Suprapubic skin (tissue), 4 donors: Measurements from ENCODE around the gene HYAL3. TPM values are rescaled to one million over a fixed set of nuclear protein-coding genes. Genes with fewer than 3 reads are reported as not detected.
"Not testable (repeated sequence)": the region's sequence is repeated elsewhere in the genome, so short reads cannot be mapped to it uniquely, and the experiment has no call there.

Experiments used
- DNase-seq, 2 donors: peaks; one replicate each; pipeline ENCODE4 v3.0.0-alpha.2; 2019; ENCODE audit warnings: low spot score in 2 of 2
- H3K27ac ChIP-seq: fragments of 200-600 bp; sonication (generic); one replicate; pipeline ENCODE4 v1.5.1; 2019
- H3K27me3 ChIP-seq: fragments of 200-600 bp; sonication (generic); one replicate; pipeline ENCODE4 v1.5.1; 2019
- H3K36me3 ChIP-seq: fragments of 200-600 bp; sonication (generic); one replicate; pipeline ENCODE4 v1.5.1; 2019
- H3K4me1 ChIP-seq: fragments of 200-600 bp; sonication (generic); one replicate; pipeline ENCODE4 v1.5.1; 2019
- H3K4me3 ChIP-seq: fragments of 200-600 bp; sonication (generic); one replicate; pipeline ENCODE4 v1.5.1; 2019; ENCODE audit warnings: mild to moderate bottlenecking
- H3K9me3 ChIP-seq: fragments of 200-600 bp; sonication (generic); one replicate; pipeline ENCODE4 v1.5.1; 2019
- EP300 ChIP-seq: sonication (generic); formaldehyde crosslinking; IDR thresholded peaks from one replicate; pipeline ENCODE4 v1.6.1; 2017; ENCODE audit warnings: antibody characterized with exemption
- POLR2A ChIP-seq, 2 donors: fragments of 450-650 bp; IDR thresholded peaks; one replicate each; pipeline ENCODE4 v1.6.1; 2017; ENCODE audit warnings: antibody characterized with exemption in 2 of 2, mild to moderate bottlenecking in 2 of 2, moderate library complexity in 2 of 2
- POLR2AphosphoS5 ChIP-seq, 3 donors: sonication (generic); formaldehyde crosslinking; IDR thresholded peaks; one replicate each; pipeline ENCODE4 v1.6.1; 2017; ENCODE audit warnings: antibody characterized with exemption in 3 of 3
- WGBS: methylation state at CpG from one replicate; pipeline ENCODE4 v1.1.5; 2018; 5-methylcytosine and 5-hydroxymethylcytosine counted together
- total RNA-seq, 4 donors: library from RNA; depleted of rRNA; stranded (reverse); fragments of >200 nt; gene quantifications; one replicate each; pipeline ENCODE4 v1.1.0, GENCODE V29; 2016
- TF ChIP-seq, protein P1 (sequence below), 2 donors: fragments of 200-600 bp in 1 of 2; fragments of 450-650 bp in 1 of 2; sonication (generic) in 1 of 2; IDR thresholded peaks; one replicate each; pipeline ENCODE4 v1.5.1; 2016 to 2019; ENCODE audit warnings: antibody characterized with exemption in 2 of 2, mild to moderate bottlenecking in 1 of 2, moderate library complexity in 1 of 2

The HYAL3 gene
- total RNA-seq, 4 donors from 2014 or later = 2.5 to 7.8 (median 6.1) TPM

DNA sequence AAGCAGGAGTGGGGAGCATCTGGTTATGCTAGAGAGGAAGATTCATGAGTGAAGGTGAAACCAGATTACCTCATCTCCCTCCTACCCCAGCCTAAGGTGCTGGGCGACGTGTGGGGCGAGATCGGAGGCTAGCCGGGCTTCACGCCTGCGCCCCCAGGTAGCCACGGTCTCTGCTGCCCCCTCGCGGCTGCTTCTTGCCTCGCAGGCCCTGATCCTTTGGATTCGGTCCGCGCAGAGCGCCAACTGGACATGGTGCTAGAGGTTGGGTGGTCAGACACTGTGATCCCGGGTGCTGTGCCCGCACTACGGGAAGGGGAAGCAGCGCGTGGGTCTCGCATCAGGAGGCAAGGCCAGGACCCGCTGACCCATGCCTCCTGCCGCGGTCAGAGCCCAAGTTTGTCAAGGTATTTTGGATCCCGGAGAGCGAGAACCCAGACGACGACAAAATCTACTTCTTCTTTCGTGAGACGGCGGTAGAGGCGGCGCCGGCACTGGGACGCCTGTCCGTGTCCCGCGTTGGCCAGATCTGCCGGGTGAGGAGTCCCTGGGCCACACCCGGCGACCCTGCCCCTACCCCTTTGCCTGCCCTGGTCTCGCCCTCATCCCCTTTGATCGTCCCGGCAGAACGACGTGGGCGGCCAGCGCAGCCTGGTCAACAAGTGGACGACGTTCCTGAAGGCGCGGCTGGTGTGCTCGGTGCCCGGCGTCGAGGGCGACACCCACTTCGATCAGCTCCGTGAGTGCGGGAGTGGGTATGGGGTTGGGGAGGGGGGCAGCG lies 26.1 kb downstream of the HYAL3 start:
- Histone ChIP-seq H3K9me3 (no peaks in the 10 kb centered on the region), H3K4me1 (peaks cover 65% of the 10 kb centered on the region), H3K27me3 (peaks cover 23% of the 10 kb centered on the region), H3K27ac (no peak overlapping the region), H3K4me3 (peak overlapping the region; percentile 32), H3K36me3 (no peaks in the 10 kb centered on the region)
- peak; percentile 91 to 94 for DNase-seq
- 4% methylated on average over 9 of the region's 61 CpGs for WGBS
- TF ChIP-seq POLR2A (IDR thresholded peaks at IDR 0.05) (no peak), EP300 (no peak), POLR2AphosphoS5 (IDR thresholded peaks at IDR 0.05) (peak in 2 of 3 donors; percentile 62 to 66)
- TF ChIP-seq, protein P1, sequence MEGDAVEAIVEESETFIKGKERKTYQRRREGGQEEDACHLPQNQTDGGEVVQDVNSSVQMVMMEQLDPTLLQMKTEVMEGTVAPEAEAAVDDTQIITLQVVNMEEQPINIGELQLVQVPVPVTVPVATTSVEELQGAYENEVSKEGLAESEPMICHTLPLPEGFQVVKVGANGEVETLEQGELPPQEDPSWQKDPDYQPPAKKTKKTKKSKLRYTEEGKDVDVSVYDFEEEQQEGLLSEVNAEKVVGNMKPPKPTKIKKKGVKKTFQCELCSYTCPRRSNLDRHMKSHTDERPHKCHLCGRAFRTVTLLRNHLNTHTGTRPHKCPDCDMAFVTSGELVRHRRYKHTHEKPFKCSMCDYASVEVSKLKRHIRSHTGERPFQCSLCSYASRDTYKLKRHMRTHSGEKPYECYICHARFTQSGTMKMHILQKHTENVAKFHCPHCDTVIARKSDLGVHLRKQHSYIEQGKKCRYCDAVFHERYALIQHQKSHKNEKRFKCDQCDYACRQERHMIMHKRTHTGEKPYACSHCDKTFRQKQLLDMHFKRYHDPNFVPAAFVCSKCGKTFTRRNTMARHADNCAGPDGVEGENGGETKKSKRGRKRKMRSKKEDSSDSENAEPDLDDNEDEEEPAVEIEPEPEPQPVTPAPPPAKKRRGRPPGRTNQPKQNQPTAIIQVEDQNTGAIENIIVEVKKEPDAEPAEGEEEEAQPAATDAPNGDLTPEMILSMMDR (IDR thresholded peaks at IDR 0.05) = peak; percentile 97 to 99

- H3K4me3 ChIP-seq, DNase-seq, H3K27ac ChIP-seq, H3K9me3 ChIP-seq, H3K36me3 ChIP-seq: not testable (repeated sequence)
- 60% methylated on average over 10 of the region's 10 CpGs for WGBS
- Histone ChIP-seq H3K27me3 (peaks cover 23% of the 10 kb centered on the region), H3K4me1 (peaks cover 71% of the 10 kb centered on the region)
Measured at GRCh38 chr3:50272538-50272910, 26.7 kb downstream of the HYAL3 start.

- no peak for DNase-seq
- 77% methylated on average over 9 of the region's 10 CpGs for WGBS
- no peaks in the 10 kb centered on the region for H3K36me3 ChIP-seq
- TF ChIP-seq EP300 (no peak), POLR2AphosphoS5 (IDR thresholded peaks at IDR 0.05) (no peak), POLR2A (IDR thresholded peaks at IDR 0.05) (no peak)
- TF ChIP-seq, protein P1 (IDR thresholded peaks at IDR 0.05) = no peak
- peaks cover 23% of the 10 kb centered on the region for H3K27me3 ChIP-seq
- H3K9me3 ChIP-seq = no peaks in the 10 kb centered on the region
- no peak overlapping the region for H3K27ac ChIP-seq
- no peak overlapping the region for H3K4me3 ChIP-seq
- H3K4me1 ChIP-seq = peaks cover 82% of the 10 kb centered on the region
Measured at GRCh38 chr3:50271314-50271936, 27.8 kb downstream of the HYAL3 start.

GRCh38 chr3:50270422-50271224 lies 28.6 kb downstream of the HYAL3 start:
- TF ChIP-seq, protein P1 (IDR thresholded peaks at IDR 0.05) = no peak
- no peak for TF ChIP-seq EP300
- H3K9me3 ChIP-seq = no peaks in the 10 kb centered on the region
- no peak overlapping the region for H3K4me3 ChIP-seq
- peaks cover 17% of the 10 kb centered on the region for H3K27me3 ChIP-seq
- DNase-seq = peak in 1 of 2 donors; percentile 76
- WGBS = 78% methylated on average over 18 of the region's 19 CpGs
- H3K36me3 ChIP-seq = no peaks in the 10 kb centered on the region
- peaks cover 84% of the 10 kb centered on the region for H3K4me1 ChIP-seq
- no peak overlapping the region for H3K27ac ChIP-seq

GRCh38 chr3:50269977-50270413 lies 29.2 kb downstream of the HYAL3 start:
- WGBS = 100% methylated on average over 1 of the region's 8 CpGs
- Histone ChIP-seq H3K4me3 (no peak overlapping the region), H3K27ac (no peak overlapping the region), H3K4me1 (peaks cover 84% of the 10 kb centered on the region), H3K27me3 (peaks cover 11% of the 10 kb centered on the region), H3K36me3 (no peaks in the 10 kb centered on the region), H3K9me3 (no peaks in the 10 kb centered on the region)
- TF ChIP-seq POLR2AphosphoS5 (IDR thresholded peaks at IDR 0.05) = no peak
- TF ChIP-seq EP300 = no peak
- TF ChIP-seq, protein P1 (IDR thresholded peaks at IDR 0.05) = no peak
- no peak for DNase-seq
